ENCODE results near the gene QSOX2.

Gene QSOX2

DNA sequence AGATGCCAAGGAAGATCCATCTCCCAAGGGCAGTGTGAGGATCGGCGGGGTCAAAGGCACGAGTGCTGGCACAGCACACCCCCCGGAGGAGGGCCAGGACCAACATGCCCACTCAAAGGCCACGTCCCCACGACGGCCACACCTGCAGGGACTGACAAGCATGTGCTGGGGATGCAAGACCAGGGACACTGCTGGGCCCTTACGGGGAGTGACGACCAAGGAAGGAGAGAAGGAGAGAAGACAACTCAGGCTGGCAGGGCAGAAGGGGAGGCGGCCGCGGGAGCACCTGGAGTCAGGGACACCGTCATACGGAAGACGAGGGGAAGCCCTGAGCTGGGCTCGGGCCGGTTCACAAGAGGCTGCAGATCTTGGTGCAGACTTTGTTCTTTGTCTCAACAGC is 10.4 kb downstream of the QSOX2 start:
- Mint-ChIP-seq H3K4me3 (no peak overlapping the region), H3K4me1 (ENCODE audit: low read depth) (peaks cover 31% of the 10 kb centered on the region), H3K27ac (peak overlapping the region; percentile 65)

GRCh38 chr9:136234597-136234996 is 11.0 kb downstream of the QSOX2 start:
- DNase-seq (ENCODE audit: low spot score), result no peak
- Mint-ChIP-seq H3K27ac (peak overlapping the region; percentile 65), H3K36me3 (ENCODE audit: low read depth) (peaks cover 18% of the 10 kb centered on the region), H3K4me1 (ENCODE audit: low read depth) (peaks cover 33% of the 10 kb centered on the region), H3K9me3 (no peaks in the 10 kb centered on the region), H3K4me3 (no peak overlapping the region), H3K27me3 (ENCODE audit: low read depth) (no peaks in the 10 kb centered on the region)

More for the DNA sequence above, 10.4 kb downstream of the QSOX2 start:
- H3K36me3 Mint-ChIP-seq (ENCODE audit: low read depth), result peaks cover 18% of the 10 kb centered on the region
- H3K9me3 Mint-ChIP-seq, result no peaks in the 10 kb centered on the region
- H3K27me3 Mint-ChIP-seq (ENCODE audit: low read depth), result no peaks in the 10 kb centered on the region
- no peak for DNase-seq (ENCODE audit: low spot score)

DNA sequence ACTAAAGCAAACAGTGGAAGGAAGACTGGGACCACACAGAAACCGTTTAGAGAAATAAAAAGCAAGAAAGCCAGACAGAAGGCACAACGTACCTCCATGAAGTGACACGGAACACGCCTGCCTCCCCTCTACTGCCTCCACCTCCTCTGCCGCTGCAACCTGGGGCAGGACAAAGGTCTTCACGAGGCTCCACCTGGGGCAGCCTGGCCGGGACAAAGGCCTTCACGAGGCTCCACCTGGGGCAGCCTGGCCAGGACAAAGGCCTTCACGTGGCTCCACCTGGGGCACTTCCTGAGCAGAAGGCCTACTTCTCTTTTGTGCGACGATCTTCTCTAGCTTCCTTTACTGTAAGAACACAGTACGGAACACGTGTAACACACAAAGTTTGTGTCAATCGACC is 11.7 kb downstream of the QSOX2 start:
- no peaks in the 10 kb centered on the region for H3K27me3 Mint-ChIP-seq (ENCODE audit: low read depth)
- no peak for DNase-seq (ENCODE audit: low spot score)
- peaks cover 33% of the 10 kb centered on the region for H3K4me1 Mint-ChIP-seq (ENCODE audit: low read depth)
- H3K4me3 Mint-ChIP-seq, result no peak overlapping the region
- H3K27ac Mint-ChIP-seq, result peak overlapping the region; percentile 70
- H3K36me3 Mint-ChIP-seq (ENCODE audit: low read depth), result peaks cover 18% of the 10 kb centered on the region
- H3K9me3 Mint-ChIP-seq, result no peaks in the 10 kb centered on the region

GRCh38 chr9:136233411-136233810 is 12.2 kb downstream of the QSOX2 start:
- peaks cover 18% of the 10 kb centered on the region for H3K36me3 Mint-ChIP-seq (ENCODE audit: low read depth)
- H3K27me3 Mint-ChIP-seq (ENCODE audit: low read depth), result no peaks in the 10 kb centered on the region
- H3K27ac Mint-ChIP-seq, result peak overlapping the region; percentile 70
- peaks cover 35% of the 10 kb centered on the region for H3K4me1 Mint-ChIP-seq (ENCODE audit: low read depth)
- DNase-seq (ENCODE audit: low spot score), result peak; percentile 27
- peak overlapping the region; percentile 20 for H3K4me3 Mint-ChIP-seq
- H3K9me3 Mint-ChIP-seq, result no peaks in the 10 kb centered on the region

- H3K4me1 Mint-ChIP-seq (ENCODE audit: low read depth), result peaks cover 36% of the 10 kb centered on the region
- H3K27me3 Mint-ChIP-seq (ENCODE audit: low read depth), result no peaks in the 10 kb centered on the region
- no peaks in the 10 kb centered on the region for H3K9me3 Mint-ChIP-seq
- H3K27ac Mint-ChIP-seq, result peak overlapping the region; percentile 70
- peaks cover 19% of the 10 kb centered on the region for H3K36me3 Mint-ChIP-seq (ENCODE audit: low read depth)
- H3K4me3 Mint-ChIP-seq, result peak overlapping the region; percentile 20
- DNase-seq (ENCODE audit: low spot score), result no peak
These were observed 12.6 kb downstream of the QSOX2 start for GRCh38 chr9:136232969-136233368.

DNA sequence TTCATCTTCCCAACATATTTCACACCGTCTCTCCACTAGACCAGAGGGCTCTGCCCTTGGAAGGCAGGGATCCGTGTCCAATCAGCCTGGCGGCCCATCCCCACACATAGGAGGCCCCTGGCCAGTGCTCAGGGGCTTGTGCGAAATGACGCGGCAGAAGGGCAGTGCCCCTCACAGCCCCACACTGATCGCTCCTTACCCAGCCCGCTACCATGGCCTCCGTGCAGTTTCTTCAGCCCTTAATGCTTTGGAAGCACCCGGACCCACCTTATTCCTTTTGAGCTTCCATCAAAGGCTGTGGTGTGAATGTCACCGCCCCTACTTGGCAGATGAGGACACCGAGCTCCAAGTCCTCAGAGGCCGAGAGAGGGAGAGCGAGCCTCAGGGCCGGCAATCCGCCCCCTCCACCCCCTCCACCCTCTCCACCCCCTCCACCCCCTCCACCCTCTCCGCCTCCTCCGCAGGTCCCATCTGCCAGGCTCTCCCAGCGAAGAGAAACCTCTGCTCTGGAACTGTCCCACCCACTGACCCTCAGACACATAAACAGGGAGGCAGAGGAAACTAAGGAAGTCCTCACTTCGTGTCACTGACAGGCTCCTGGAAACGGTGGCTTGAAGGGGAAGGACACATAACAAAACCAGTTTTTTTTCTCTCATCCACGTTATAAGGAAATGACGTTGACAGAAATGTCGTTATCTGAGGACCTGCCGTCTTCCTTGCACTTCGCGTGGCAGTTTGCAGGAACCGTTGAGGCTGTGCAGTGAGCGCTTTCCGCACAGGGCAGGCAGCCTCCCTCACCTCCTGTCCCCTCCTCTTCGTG is 13.9 kb downstream of the QSOX2 start:
- peak; percentile 42 for DNase-seq (ENCODE audit: low spot score)
- Mint-ChIP-seq H3K4me1 (ENCODE audit: low read depth) (peaks cover 38% of the 10 kb centered on the region), H3K36me3 (ENCODE audit: low read depth) (peaks cover 20% of the 10 kb centered on the region)

GRCh38 chr9:136230773-136231172 is 14.8 kb downstream of the QSOX2 start:
- Mint-ChIP-seq H3K9me3 (no peaks in the 10 kb centered on the region), H3K4me3 (peak overlapping the region; percentile 80), H3K36me3 (ENCODE audit: low read depth) (peaks cover 20% of the 10 kb centered on the region), H3K27ac (peak overlapping the region; percentile 94), H3K4me1 (ENCODE audit: low read depth) (peaks cover 38% of the 10 kb centered on the region), H3K27me3 (ENCODE audit: low read depth) (no peaks in the 10 kb centered on the region)
- DNase-seq (ENCODE audit: low spot score), result no peak

More for the DNA sequence above, 13.9 kb downstream of the QSOX2 start:
- Mint-ChIP-seq H3K27me3 (ENCODE audit: low read depth) (no peaks in the 10 kb centered on the region), H3K27ac (peak overlapping the region; percentile 94), H3K4me3 (peak overlapping the region; percentile 80), H3K9me3 (no peaks in the 10 kb centered on the region)

DNA sequence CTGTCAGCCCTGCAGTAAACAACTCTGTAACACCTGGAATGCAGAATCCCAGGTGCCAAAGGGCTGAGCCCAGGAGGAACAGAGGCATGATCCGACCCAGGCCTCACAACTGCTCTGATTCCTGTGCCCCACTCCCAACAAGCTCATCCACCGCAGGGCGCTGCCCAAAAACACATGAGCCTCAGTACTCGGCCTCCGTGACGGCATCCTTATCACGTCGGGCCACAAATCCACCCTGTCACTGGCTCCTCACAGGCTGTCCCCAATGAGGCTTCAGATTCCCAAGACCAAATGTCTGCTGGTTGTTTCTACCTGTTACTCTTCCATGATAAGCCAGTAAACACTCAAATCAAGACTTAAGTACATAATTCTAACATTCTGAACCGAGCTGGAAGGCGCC is 15.2 kb downstream of the QSOX2 start:
- Mint-ChIP-seq H3K4me1 (ENCODE audit: low read depth) (peaks cover 38% of the 10 kb centered on the region), H3K27me3 (ENCODE audit: low read depth) (no peaks in the 10 kb centered on the region), H3K36me3 (ENCODE audit: low read depth) (peaks cover 20% of the 10 kb centered on the region), H3K4me3 (no peak overlapping the region), H3K27ac (peak overlapping the region; percentile 94), H3K9me3 (no peaks in the 10 kb centered on the region)
- DNase-seq (ENCODE audit: low spot score), result no peak

DNA sequence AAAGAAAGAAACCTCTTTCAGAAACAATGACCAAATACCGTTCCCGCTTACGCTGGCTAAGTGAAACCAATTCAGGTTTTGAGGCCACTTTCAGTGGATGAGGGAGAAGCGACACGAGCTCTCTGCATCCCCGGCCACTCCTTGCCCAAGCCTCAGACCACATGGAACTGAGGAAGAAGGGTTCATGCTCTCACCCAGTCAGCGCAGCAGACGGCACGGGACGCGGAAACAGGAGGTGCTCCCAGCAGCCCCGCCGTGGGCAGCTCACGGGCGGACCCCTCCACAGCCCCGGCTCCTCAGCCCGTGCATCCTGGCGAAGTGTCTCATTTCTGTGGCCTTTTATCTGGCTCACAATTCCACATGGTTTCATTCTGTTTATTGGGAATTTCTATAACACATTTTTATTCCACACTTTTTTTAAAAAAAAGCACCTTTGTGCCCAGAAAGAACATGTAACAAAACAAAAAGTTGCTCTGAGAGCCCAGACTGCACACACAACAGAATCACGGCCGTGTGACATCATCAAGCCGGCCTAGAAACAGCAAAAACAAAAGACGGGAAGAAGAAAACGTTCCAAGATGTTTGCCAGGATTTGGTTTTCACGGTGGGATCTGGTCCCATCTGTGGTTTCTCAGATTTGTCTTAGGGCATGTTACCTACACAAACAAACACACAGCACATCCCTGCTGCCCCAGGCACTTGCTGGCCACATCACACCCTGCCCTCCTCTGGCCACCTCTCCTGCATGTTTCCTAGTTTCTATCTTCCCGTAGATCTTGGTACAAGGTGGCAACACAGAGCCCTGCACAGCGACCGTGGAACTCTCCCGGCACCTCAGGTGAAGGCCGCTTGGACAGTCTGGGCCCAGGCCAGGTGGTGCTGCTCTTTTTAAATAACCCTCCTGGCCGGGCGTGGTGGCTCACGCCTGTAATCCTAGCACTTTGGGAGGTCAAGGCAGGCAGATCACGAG is 16.2 kb downstream of the QSOX2 start:
- H3K27me3 Mint-ChIP-seq (ENCODE audit: low read depth), result no peaks in the 10 kb centered on the region
- H3K36me3 Mint-ChIP-seq (ENCODE audit: low read depth), result peaks cover 18% of the 10 kb centered on the region
- H3K9me3 Mint-ChIP-seq, result no peaks in the 10 kb centered on the region
- no peak overlapping the region for H3K4me3 Mint-ChIP-seq
- no peak for DNase-seq (ENCODE audit: low spot score)
- H3K4me1 Mint-ChIP-seq (ENCODE audit: low read depth), result peaks cover 36% of the 10 kb centered on the region
- peak overlapping the region; percentile 12 for H3K27ac Mint-ChIP-seq

DNA sequence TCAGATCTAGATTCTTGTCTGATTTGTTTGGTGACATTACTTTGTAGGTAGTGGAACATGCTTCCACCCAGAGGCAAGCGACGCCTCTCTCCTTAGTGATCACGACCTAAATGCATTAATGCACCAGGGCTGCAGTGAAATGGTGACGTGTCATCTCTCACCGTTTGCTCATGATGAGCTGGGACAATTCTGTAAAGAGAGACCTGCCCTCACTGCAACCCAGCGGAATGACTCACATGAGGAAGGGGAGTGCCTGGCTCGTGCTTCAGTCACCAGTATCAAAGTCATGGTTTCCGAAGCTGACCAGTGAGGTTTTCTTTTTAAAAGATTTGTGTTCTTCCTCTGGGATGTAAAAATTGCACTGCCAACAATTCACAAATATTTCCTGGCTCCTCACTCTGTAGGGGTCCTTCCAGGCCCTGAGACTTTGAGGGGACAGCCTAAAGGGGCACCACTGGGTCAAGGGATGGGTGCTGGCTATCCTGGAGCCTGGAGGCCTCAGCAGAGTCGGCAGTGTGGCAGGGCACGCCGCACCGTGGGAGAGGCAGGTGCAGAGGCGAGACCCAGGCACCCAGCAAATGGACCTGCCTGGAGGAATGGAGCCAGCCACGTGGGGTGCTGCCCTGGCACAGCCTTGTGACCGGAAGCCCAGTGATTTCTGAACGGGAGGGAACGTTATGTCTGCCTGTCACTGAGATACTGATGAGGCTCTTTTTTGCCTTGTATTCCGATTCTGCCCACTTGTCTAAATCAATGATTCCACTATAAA is 17.3 kb downstream of the QSOX2 start:
- no peaks in the 10 kb centered on the region for H3K9me3 Mint-ChIP-seq
- no peak for DNase-seq (ENCODE audit: low spot score)
- peak overlapping the region; percentile 5 for H3K27ac Mint-ChIP-seq
- peaks cover 17% of the 10 kb centered on the region for H3K36me3 Mint-ChIP-seq (ENCODE audit: low read depth)
- no peaks in the 10 kb centered on the region for H3K27me3 Mint-ChIP-seq (ENCODE audit: low read depth)
- no peak overlapping the region for H3K4me3 Mint-ChIP-seq
- H3K4me1 Mint-ChIP-seq (ENCODE audit: low read depth), result peaks cover 29% of the 10 kb centered on the region

- Mint-ChIP-seq H3K4me3 (no peak overlapping the region), H3K9me3 (no peaks in the 10 kb centered on the region), H3K27me3 (ENCODE audit: low read depth) (no peaks in the 10 kb centered on the region), H3K4me1 (ENCODE audit: low read depth) (peaks cover 17% of the 10 kb centered on the region), H3K36me3 (ENCODE audit: low read depth) (peaks cover 20% of the 10 kb centered on the region), H3K27ac (no peak overlapping the region)
- no peak for DNase-seq (ENCODE audit: low spot score)
These were observed 18.8 kb downstream of the QSOX2 start for GRCh38 chr9:136226680-136227407.

- Mint-ChIP-seq H3K36me3 (ENCODE audit: low read depth) (peaks cover 22% of the 10 kb centered on the region), H3K9me3 (no peaks in the 10 kb centered on the region), H3K4me1 (ENCODE audit: low read depth) (peaks cover 10% of the 10 kb centered on the region), H3K4me3 (no peak overlapping the region), H3K27me3 (ENCODE audit: low read depth) (no peaks in the 10 kb centered on the region), H3K27ac (no peak overlapping the region)
- peak; percentile 39 for DNase-seq (ENCODE audit: low spot score)
These were observed 19.6 kb downstream of the QSOX2 start for GRCh38 chr9:136225748-136226679.

All from T-helper 2 cell treated with Interferon-gamma antibody and Interleukin-4, amounts not matched to agents 5 μg/mL and 100 μg/mL, for 36 hours (primary cell).